Left ventricle myocardium superior (tissue), 1 donor: Measurements from ENCODE around the gene NAA38. TPM values are rescaled to one million over a fixed set of nuclear protein-coding genes. Genes with fewer than 3 reads are reported as not detected.
A peak's percentile ranks its signal among the peaks of the same experiment; 100 is the strongest.

Experiments used
- ATAC-seq: fragments of 200-7000 bp; cut with Tn5 transposase; one replicate; pipeline ENCODE4 v1.9.1; 2020; ENCODE audit warnings: mild to moderate bottlenecking, moderate library complexity
- DNase-seq: peaks from one replicate; pipeline ENCODE4 v3.0.0-alpha.2; 2020
- intact Hi-C: fragments of 100-400 bp; cut with micrococcal nuclease; formaldehyde crosslinking; loops from one replicate; pipeline ENCODE4 v1.11.0; 2022
- total RNA-seq: library from RNA; stranded (reverse); fragmentation: NEBNext Ultra II Directional; extraction: Animal tissue kit (Norgen Biotek cat#: 25700); gene quantifications from one replicate; pipeline ENCODE4 v1.2.1, GENCODE V29; 2021
- donor health status: DM: no; HTN: yes; CAD: no; lungs with severe emphysema.

Gene NAA38
- total RNA-seq, 1 donor from 2014 or later, result 93.2 TPM

DNA sequence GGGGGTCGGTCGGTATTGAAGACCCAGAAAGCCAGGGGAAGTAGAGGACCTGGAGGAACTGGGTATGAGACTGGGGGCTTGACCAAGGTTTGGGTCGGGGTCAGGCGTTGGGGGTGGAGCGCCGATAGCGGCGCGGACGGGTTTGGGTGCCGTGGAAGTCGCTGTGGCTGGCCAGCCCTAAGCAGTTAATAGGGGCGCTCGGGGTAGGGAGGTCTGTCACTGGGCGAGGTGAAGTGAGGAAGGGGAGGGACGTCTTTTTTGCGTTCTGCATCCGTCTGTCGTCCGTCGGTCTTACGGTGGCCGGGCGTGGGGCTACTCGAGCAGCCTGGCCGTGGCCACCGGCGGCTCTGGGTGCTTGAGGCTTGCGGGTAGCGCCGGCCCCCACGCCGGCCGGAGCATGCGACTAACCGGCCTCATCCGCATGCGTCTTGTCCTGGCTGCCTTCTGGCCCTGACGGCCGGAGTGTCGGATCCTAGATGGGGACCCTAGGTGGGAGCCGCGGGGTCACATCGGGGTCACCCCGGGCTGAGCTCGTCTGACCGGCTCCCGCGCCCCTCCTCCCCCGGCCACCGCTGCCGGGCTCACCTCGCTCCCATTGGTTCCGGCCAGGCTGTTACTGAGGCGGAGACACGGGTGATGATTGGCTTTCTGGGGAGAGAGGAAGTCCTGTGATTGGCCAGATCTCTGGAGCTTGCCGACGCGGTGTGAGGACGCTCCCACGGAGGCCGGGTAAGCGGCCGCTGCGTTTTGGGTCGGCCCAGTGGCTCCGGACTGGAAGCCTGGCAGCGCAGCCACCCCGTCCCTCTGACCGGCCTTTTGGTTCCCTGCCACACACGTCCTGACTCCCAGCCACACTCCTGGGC is 12.8 kb downstream of the NAA38 start:
- intact Hi-C loops, result no loop called here
- peak; percentile 72 for ATAC-seq
- peak; percentile 91 for DNase-seq

- intact Hi-C loops, result no loop called here
- DNase-seq (peak; percentile 88), ATAC-seq (peak; percentile 32)
These were observed 13.6 kb downstream of the NAA38 start for GRCh38 chr17:7843536-7844291.

DNA sequence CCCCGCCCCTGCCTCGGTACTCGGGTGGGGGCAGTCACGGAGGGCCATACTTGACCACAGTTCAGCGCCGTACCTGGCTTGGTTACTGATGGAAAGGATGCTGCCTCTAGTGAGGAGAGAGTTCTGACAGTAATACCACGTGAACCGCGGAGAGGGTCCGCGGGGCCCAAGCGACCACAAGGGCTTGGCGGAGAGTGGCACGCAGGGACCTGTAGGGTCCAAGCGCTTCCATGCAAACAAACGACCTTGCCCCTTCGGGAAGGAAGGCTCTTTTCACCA is 14.2 kb downstream of the NAA38 start:
- no peak for DNase-seq
- intact Hi-C loops, result no loop called here

GRCh38 chr17:7842380-7843256 is 14.7 kb downstream of the NAA38 start:
- DNase-seq (peak; percentile 77), ATAC-seq (peak; percentile 10)
- intact Hi-C loops, result no loop called here

More for the DNA sequence above, 14.2 kb downstream of the NAA38 start:
- ATAC-seq, result no peak

DNA sequence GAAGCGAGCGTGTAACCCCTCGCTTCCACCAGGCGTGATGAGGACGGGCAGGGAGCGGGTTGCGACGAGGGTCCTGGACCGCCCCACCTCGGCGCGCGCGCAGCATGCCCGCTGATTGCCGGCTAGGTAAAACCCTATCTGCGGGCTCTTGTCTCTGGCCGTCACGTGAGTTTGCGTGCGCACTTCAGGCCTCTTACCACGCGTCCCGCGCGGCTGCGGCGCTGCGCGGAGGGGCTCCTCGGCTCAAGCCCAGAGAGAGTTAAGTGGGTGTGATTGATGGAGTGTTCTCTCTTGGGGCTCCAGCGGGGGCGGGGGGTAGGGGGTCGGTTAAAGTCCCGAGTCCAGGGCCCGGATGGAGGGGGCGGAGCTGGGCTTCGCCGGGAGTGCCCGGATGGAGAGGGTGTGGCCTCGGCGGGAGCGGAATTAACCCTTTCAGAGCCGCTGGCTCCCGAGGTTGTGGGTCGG is 15.4 kb downstream of the NAA38 start:
- peak; percentile 94 for DNase-seq
- intact Hi-C loops, result no loop called here
- peak; percentile 77 for ATAC-seq

GRCh38 chr17:7841396-7841914 is 15.9 kb downstream of the NAA38 start:
- intact Hi-C loops, result no loop called here
- DNase-seq (peak; percentile 93), ATAC-seq (peak; percentile 63)

- DNase-seq, result no peak
- no peak for ATAC-seq
- intact Hi-C loops, result no loop called here
These were observed 16.5 kb downstream of the NAA38 start for GRCh38 chr17:7840875-7841274.

GRCh38 chr17:7840441-7840840 is 16.9 kb downstream of the NAA38 start:
- intact Hi-C loops, result no loop called here
- DNase-seq (no peak), ATAC-seq (no peak)

GRCh38 chr17:7839876-7840261 is 17.5 kb downstream of the NAA38 start:
- intact Hi-C loops, result no loop called here
- ATAC-seq (no peak), DNase-seq (no peak)

DNA sequence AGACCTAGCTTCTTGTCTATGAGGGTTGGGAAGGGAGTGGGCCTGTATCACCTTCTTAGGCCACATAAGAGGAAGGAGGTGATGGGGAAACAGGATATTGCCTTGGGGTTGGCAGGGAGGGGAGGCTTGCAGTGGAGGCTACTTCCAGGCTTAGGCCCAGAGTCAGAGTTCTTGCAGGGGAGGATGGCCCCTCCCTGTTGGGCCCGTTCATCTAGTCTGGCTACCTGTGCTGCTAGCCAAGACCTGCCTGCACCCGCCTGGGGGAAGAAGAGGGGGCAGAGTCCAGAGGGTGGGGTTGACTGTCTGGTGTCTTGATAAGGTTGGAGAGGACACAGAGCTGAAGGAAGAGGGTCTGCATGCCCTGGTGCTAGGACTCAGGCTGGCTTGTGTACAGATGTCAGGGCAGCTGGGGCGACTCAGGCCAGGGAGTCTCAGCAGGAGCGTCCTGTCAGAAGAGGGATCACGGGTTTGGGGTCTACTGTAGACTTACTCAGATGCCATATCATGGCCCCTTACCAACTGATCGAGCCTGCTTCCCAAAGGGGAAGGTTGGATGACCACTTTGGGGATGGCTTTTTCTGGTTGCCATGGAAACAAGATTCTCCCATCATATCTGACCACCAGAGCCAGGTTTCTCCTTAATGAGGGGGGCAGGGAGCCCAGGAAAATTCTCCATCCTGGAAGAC is 18.0 kb downstream of the NAA38 start:
- ATAC-seq (no peak), DNase-seq (peak; percentile 29)
- intact Hi-C loops, result no loop called here

- no peak for ATAC-seq
These were observed 19.0 kb downstream of the NAA38 start for GRCh38 chr17:7838090-7839075.

GRCh38 chr17:7837408-7838088 is 19.8 kb downstream of the NAA38 start:
- intact Hi-C loops, result no loop called here
- ATAC-seq (no peak), DNase-seq (no peak)

More at GRCh38 chr17:7838090-7839075, 19.0 kb downstream of the NAA38 start:
- intact Hi-C loops, result no loop called here
- DNase-seq, result no peak

DNA sequence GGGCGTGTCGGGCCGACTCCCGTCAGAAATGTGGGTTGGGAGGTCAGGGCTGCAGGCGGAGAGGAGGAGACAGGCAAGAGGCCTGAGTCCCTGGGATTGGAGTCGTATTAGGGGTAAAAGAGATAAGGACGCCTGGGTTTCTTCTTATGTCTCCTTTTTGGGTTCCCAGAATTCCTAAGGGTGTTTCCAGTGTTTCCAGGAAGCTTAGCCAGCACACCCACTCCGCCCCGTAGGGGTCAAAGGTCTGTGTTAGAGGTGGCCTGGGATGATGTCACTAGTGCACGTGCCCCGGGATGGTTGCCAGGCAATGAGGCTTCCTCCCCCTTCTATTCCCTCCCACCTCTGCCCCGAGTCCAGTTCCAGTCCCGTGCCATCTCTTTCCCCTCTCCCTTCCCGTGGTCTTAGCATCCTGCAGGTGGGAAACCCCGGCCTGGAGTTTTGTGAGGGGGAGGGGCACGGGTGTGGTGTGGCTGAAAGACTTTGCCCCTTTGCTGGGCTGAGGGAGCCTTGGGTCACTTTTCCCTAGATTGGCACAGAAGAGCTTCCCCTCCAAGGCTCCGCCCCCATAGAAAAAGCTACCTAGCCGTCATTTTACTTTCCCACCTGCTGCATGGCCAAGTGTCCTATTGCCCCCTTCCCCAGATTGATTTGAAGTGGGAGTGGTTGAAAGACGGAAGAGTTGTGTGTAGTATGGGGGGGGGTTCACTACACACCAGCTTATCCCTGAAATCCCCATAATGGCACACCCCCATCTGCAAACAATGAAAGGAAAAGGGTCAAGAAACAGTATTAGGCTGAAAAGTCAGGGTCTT is 20.6 kb downstream of the NAA38 start:
- intact Hi-C loops, result no loop called here
- peak; percentile 13 for ATAC-seq
- peak; percentile 89 for DNase-seq

DNA sequence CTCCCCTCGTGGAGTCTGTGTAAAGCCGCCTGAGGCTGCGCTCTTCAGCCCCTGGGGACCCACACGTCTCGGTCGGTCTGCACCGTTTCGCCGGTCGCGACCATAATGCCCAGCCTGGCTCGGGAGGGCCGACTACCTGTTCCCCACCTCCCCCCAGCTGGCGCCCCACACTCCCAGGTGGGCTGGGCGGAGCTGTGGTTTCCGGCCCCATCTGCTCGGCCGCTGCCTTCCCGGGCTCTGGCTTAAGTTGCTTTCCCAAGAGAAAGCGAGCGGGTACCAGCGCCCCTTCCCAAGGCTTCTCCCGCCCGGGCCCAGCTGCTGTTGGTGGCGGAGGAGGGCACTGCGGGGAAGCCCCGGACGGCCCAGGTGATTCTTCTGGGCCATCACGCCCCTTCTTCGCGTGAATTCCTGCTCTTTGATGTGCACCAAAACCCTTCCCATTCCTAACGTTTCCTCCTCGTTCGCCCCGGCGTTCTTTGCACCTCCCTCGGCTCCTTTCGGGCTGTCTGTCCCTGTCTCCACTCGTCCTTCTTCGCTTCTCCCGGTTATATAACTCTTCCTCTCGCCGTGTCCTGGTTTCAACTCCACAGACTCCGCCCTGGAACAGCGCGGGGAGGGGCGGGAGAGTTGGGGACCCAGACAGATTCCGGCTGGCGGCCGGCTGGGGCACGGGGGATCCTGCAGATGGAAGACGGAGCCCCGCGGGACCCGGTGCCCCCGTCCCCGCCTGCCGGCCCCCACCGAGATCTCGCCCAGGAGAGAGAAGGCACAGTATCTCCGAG is 21.4 kb downstream of the NAA38 start:
- DNase-seq (peak; percentile 90), ATAC-seq (peak; percentile 59)
- intact Hi-C loops, result no loop called here

GRCh38 chr17:7834957-7835813 is 22.2 kb downstream of the NAA38 start:
- peak; percentile 79 for ATAC-seq
- intact Hi-C loops, result no loop called here
- peak; percentile 98 for DNase-seq
